B cell (primary cell): Measurements from ENCODE around the gene DIMT1.

Source experiments
- CTCF ChIP-seq: fragments of 200-600 bp; IDR thresholded peaks from one replicate; pipeline ENCODE4 v1.8.0; 2022; ENCODE audit warnings: antibody characterized with exemption, mild to moderate bottlenecking
- EZH2 ChIP-seq: IDR thresholded peaks from 2 replicates; pipeline ENCODE4 v1.6.1; 2012; ENCODE audit warnings: borderline replicate concordance, low read depth, mild to moderate bottlenecking, moderate library complexity, low read length; ENCODE audit not compliant: insufficient read depth, poor library complexity, severe bottlenecking

- TF ChIP-seq CTCF (no peak), EZH2 (no peak)
Observed at GRCh38 chr5:62374090-62374489, 29.6 kb downstream of the DIMT1 start.
